Body of pancreas (tissue), 4 donors: ENCODE data around the gene LSMEM2. TPM values are rescaled to one million over a fixed set of nuclear protein-coding genes. Genes with fewer than 3 reads are reported as not detected.

Source experiments
- ATAC-seq: fragments of 150-250 bp; one replicate; pipeline ENCODE4 v1.9.1; 2016
- DNase-seq, 4 donors: peaks; one replicate each; pipeline ENCODE4 v3.0.0-alpha.2; 2019
- H3K27ac ChIP-seq, 4 donors: fragments of 200-600 bp; sonication (generic); 1 replicate in 3 of 4; 2 replicates in 1 of 4; pipeline versions ENCODE4 v1.5.1 to v1.6.1; 2016 to 2019; ENCODE audit warnings: mild to moderate bottlenecking in 1 of 4, mixed read lengths in 1 of 4, moderate library complexity in 1 of 4
- H3K27me3 ChIP-seq, 2 donors: fragments of 200-600 bp; sonication (generic); one replicate each; pipeline ENCODE4 v1.6.0; 2016; ENCODE audit warnings: mild to moderate bottlenecking in 1 of 2
- H3K36me3 ChIP-seq, 2 donors: fragments of 200-600 bp; sonication (generic); replicated peaks in 1 of 2; 2 replicates each; pipeline ENCODE4 v1.5.1; 2016; ENCODE audit warnings: low read depth in 2 of 2; ENCODE audit not compliant: insufficient read depth in 1 of 2
- H3K4me1 ChIP-seq: fragments of 200-600 bp; sonication (generic); one replicate; pipeline ENCODE4 v1.6.0; 2016
- H3K4me3 ChIP-seq, 2 donors: fragments of 200-600 bp; sonication (generic); 1 replicate in 1 of 2; 2 replicates in 1 of 2; pipeline ENCODE4 v1.5.1; 2016 to 2019
- H3K9me3 ChIP-seq, 3 donors: fragments of 200-600 bp; sonication (generic); 1 replicate in 2 of 3; 2 replicates in 1 of 3; pipeline ENCODE4 v1.5.1; 2016
- CTCF ChIP-seq, 7 experiments: fragments of 450-650 bp in 4 of 7; fragments of 200-600 bp in 3 of 7; sonication (generic) in 3 of 7; IDR thresholded peaks; one replicate each; pipeline ENCODE4 v1.5.1; 2016 to 2019; ENCODE audit warnings: antibody characterized with exemption in 7 of 7
- POLR2A ChIP-seq, 3 donors: fragments of 450-650 bp; IDR thresholded peaks; one replicate each; pipeline ENCODE4 v1.6.1; 2016; ENCODE audit warnings: antibody characterized with exemption in 3 of 3, mild to moderate bottlenecking in 2 of 3
- WGBS, 2 donors: methylation state at CpG; one replicate each; pipeline ENCODE4 v1.1.5; 2017; 5-methylcytosine and 5-hydroxymethylcytosine counted together
- intact Hi-C: fragments of 100-400 bp; cut with DNase I; formaldehyde crosslinking; loops from one replicate; pipeline ENCODE4 v1.15.1; 2023
- total RNA-seq, 2 donors: library from RNA; depleted of rRNA; stranded (reverse); fragments of >200 nt; gene quantifications; one replicate each; pipeline ENCODE4 v1.1.0, GENCODE V29; 2016

The LSMEM2 gene
- total RNA-seq, 2 donors from 2014 or later, result not detected

- no peak for ATAC-seq
- no peaks in the 10 kb centered on the region for H3K36me3 ChIP-seq
- no peak for TF ChIP-seq POLR2A (IDR thresholded peaks at IDR 0.05)
- TF ChIP-seq CTCF (IDR thresholded peaks at IDR 0.05), result no peak
- intact Hi-C loops, result no loop called here
- H3K4me3 ChIP-seq, result peak overlapping the region; percentile 43 to 51
- H3K4me1 ChIP-seq, result peaks cover 55% of the 10 kb centered on the region
- H3K27me3 ChIP-seq, result no peaks in the 10 kb centered on the region
- DNase-seq, result no peak
- 6 to 21% methylated on average over 12 to 13 of the region's 13 CpGs for WGBS, 2 donors
- H3K9me3 ChIP-seq, result no peaks in the 10 kb centered on the region
- peak overlapping the region; percentile 76 to 87 (median 85) for H3K27ac ChIP-seq
These were observed 42.3 kb upstream of the LSMEM2 start for GRCh38 chr3:50236484-50237132.

GRCh38 chr3:50237133-50237651, 41.7 kb upstream of the LSMEM2 start:
- H3K27me3 ChIP-seq, result no peaks in the 10 kb centered on the region
- no peak for ATAC-seq
- peak overlapping the region; percentile 48 to 87 (median 80) for H3K27ac ChIP-seq
- H3K4me3 ChIP-seq, result peak overlapping the region; percentile 43 to 51
- H3K36me3 ChIP-seq, result no peaks in the 10 kb centered on the region
- intact Hi-C loops, result no loop called here
- peaks cover 60% of the 10 kb centered on the region for H3K4me1 ChIP-seq
- TF ChIP-seq CTCF (IDR thresholded peaks at IDR 0.05) (no peak), POLR2A (IDR thresholded peaks at IDR 0.05) (no peak)
- WGBS, 2 donors, result 29 to 45% methylated on average over 7 of the region's 7 CpGs
- H3K9me3 ChIP-seq, result no peaks in the 10 kb centered on the region
- DNase-seq, result no peak

GRCh38 chr3:50237754-50238548, 40.9 kb upstream of the LSMEM2 start:
- WGBS, 2 donors, result 14% methylated on average over 3 to 29 of the region's 31 CpGs
- ATAC-seq (no peak), DNase-seq (peak; percentile 57 to 84 (median 70))
- Histone ChIP-seq H3K9me3 (no peaks in the 10 kb centered on the region), H3K4me3 (peak overlapping the region in 1 of 2 donors; percentile 15), H3K36me3 (no peaks in the 10 kb centered on the region), H3K27me3 (no peaks in the 10 kb centered on the region), H3K27ac (peak overlapping the region; percentile 48 to 87 (median 80)), H3K4me1 (peaks cover 67% of the 10 kb centered on the region)
- intact Hi-C loops, result no loop called here
- TF ChIP-seq POLR2A (IDR thresholded peaks at IDR 0.05) (peak in 2 of 3 donors; percentile 47 to 67), CTCF (IDR thresholded peaks at IDR 0.05) (no peak)

GRCh38 chr3:50238549-50239026, 40.3 kb upstream of the LSMEM2 start:
- no peak for TF ChIP-seq POLR2A (IDR thresholded peaks at IDR 0.05)
- no peak for TF ChIP-seq CTCF (IDR thresholded peaks at IDR 0.05)
- Histone ChIP-seq H3K4me3 (no peak overlapping the region), H3K4me1 (peaks cover 69% of the 10 kb centered on the region), H3K27me3 (no peaks in the 10 kb centered on the region), H3K36me3 (no peaks in the 10 kb centered on the region), H3K27ac (peak overlapping the region; percentile 48 to 87 (median 80)), H3K9me3 (no peaks in the 10 kb centered on the region)
- peak; percentile 96 to 98 (median 97) for DNase-seq
- ATAC-seq, result peak; percentile 62
- WGBS, 2 donors, result 0 to 4% methylated on average over 6 to 7 of the region's 7 CpGs
- intact Hi-C loops, result no loop called here
